CD4-positive, alpha-beta T cell treated with Interleukin-21 for 1 hour (primary cell): Measurements from ENCODE around the gene CTBP2.

Source experiments
- DNase-seq: peaks from one replicate; pipeline ENCODE4 v3.0.0-alpha.2; 2020

Gene CTBP2

GRCh38 chr10:124955868-124956267 lies 204.5 kb downstream of the CTBP2 start:
- no peak for DNase-seq

GRCh38 chr10:124955243-124955642 lies 205.1 kb downstream of the CTBP2 start:
- DNase-seq = no peak

- DNase-seq = no peak
Observed at GRCh38 chr10:124953421-124953820, 206.9 kb downstream of the CTBP2 start.

GRCh38 chr10:124952123-124952522 lies 208.2 kb downstream of the CTBP2 start:
- DNase-seq = no peak

- no peak for DNase-seq
Observed at GRCh38 chr10:124949543-124949942, 210.8 kb downstream of the CTBP2 start.

GRCh38 chr10:124946945-124947344 lies 213.4 kb downstream of the CTBP2 start:
- no peak for DNase-seq

- no peak for DNase-seq
Observed at GRCh38 chr10:124944982-124945381, 215.4 kb downstream of the CTBP2 start.

- DNase-seq = no peak
Observed at GRCh38 chr10:124943301-124944092, 216.9 kb downstream of the CTBP2 start.

GRCh38 chr10:124942317-124943169 lies 217.8 kb downstream of the CTBP2 start:
- DNase-seq = no peak

- DNase-seq = no peak
Observed at GRCh38 chr10:124941823-124942222, 218.5 kb downstream of the CTBP2 start, which contains the start of gene ZRANB1. TSS of gene ZRANB1 (plus strand) at chr10:124942123. CDS start at chr10:124942494, 371 bp downstream.

- no peak for DNase-seq
Observed at GRCh38 chr10:124939290-124939689, 221.1 kb downstream of the CTBP2 start.

GRCh38 chr10:124936813-124937212 lies 223.6 kb downstream of the CTBP2 start:
- DNase-seq = no peak

GRCh38 chr10:124935946-124936345 lies 224.4 kb downstream of the CTBP2 start:
- DNase-seq = no peak
